Measurements from ENCODE around the gene TICRR.
A peak's percentile ranks its signal among the peaks of the same experiment; 100 is the strongest.

The TICRR gene

GRCh38 chr15:89628806-89629715 lies 53.8 kb downstream of the TICRR start:
- DNase-seq, result no peak

- no peak for DNase-seq
Observed at GRCh38 chr15:89629829-89630228, 54.6 kb downstream of the TICRR start.

DNA sequence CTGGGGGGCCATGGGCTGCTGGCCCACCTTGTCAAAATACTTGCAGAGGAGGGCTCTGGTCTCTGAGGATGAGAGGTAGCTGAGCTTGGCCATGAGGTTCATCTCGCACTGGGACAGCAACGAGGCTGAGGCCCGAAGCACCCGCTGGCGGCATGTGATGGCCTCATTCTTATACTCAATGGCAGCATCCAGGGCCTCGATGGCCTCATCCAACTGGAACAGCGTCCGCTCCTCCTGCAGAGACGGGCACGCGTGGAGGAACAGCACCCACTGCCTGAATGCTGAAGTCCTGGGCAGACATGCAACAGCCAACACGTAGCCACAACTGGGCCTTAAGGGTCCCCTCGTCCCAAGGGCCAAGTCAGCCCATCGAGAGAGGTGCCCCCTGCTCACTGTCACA lies 55.0 kb downstream of the TICRR start:
- no peak for DNase-seq

- DNase-seq, result no peak
Observed at GRCh38 chr15:89630974-89631901, 56.0 kb downstream of the TICRR start.

GRCh38 chr15:89631902-89632264 lies 56.6 kb downstream of the TICRR start:
- no peak for DNase-seq

DNA sequence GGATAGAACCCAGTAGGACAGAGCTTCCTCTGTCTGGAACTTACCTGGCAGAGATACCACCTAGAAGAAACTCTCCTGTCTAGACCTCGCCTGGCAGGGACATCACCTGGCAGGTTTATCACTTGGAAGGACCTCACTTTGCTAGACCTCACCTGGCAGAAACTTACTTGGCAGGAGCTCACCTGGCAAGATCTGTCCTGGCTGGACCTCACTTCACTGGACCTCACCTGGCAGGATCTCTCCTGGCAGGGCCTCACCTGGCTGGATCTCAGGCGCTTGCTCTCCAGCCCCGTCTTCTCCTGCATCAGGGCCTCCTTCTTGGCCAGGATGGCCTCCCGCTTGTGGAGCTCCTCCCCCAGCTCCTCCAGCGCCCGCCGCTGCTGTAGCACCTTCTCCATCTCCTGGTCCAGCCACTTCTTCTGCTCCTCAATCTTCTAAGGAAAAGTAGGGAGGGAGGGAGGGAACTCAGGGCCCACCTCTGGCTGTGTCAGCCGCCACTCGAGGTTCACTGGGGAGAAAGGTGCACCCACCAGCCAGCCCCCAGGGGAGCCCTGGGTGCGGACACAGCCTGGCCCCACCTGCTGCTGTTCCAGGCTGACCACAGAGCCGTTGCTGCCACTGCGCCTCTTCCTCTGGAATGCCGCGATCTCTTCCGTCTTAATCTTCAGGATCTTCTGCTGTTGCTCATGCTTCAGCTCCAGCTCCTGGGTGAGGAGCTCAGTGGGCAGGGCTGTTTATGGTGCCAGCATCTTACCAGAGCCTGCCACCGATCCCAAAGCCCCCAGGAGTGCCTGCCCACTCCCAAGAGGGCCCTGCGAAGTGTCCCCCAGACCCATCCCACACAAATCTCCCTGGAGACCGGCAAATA lies 57.5 kb downstream of the TICRR start:
- no peak for DNase-seq

GRCh38 chr15:89633585-89633984 lies 58.3 kb downstream of the TICRR start:
- DNase-seq, result no peak

GRCh38 chr15:89640245-89640644 lies 65.0 kb downstream of the TICRR start:
- DNase-seq, result no peak

- no peak for DNase-seq
Observed at GRCh38 chr15:89641053-89641452, 65.8 kb downstream of the TICRR start.

- no peak for DNase-seq
Observed at GRCh38 chr15:89642106-89642505, 66.8 kb downstream of the TICRR start.

GRCh38 chr15:89645680-89646079 lies 70.4 kb downstream of the TICRR start:
- no peak for DNase-seq

DNA sequence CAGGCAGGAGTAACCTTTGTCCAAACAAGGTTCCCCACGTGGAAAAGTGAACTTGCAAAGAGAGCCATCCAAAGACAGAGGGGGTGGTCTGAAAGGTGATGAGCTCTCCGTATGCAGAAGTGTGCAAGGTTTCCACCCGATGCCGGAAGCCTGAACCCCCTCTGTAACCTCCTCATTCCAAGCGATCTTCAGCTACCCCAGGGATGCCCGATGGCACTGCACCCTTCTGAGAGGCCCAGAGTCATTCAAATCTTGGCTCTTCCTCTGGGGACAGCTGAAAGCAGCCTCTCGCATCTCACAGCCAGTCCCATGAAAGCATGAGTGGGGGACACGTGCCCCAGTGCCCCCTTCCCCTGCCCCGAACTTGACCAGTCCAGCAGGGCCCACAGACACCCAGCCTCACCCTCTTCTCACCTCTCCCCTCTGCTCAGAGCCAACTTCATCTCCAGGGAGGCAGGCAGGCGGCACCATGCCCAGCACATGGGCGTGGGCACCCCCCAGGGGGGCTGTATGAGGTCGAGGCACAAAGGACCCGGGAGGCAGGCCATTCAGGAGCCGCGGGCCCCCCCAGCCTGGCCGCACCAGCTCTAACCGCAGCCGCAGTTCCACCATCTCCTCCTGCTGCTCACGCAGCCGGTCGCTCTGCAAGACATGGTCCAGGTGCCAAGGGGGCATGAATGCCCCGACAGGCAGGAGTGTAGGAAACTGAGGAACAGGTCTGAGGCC lies 71.3 kb downstream of the TICRR start:
- DNase-seq, result no peak

GRCh38 chr15:89647191-89647851 lies 72.1 kb downstream of the TICRR start:
- peak; percentile 23 for DNase-seq

DNA sequence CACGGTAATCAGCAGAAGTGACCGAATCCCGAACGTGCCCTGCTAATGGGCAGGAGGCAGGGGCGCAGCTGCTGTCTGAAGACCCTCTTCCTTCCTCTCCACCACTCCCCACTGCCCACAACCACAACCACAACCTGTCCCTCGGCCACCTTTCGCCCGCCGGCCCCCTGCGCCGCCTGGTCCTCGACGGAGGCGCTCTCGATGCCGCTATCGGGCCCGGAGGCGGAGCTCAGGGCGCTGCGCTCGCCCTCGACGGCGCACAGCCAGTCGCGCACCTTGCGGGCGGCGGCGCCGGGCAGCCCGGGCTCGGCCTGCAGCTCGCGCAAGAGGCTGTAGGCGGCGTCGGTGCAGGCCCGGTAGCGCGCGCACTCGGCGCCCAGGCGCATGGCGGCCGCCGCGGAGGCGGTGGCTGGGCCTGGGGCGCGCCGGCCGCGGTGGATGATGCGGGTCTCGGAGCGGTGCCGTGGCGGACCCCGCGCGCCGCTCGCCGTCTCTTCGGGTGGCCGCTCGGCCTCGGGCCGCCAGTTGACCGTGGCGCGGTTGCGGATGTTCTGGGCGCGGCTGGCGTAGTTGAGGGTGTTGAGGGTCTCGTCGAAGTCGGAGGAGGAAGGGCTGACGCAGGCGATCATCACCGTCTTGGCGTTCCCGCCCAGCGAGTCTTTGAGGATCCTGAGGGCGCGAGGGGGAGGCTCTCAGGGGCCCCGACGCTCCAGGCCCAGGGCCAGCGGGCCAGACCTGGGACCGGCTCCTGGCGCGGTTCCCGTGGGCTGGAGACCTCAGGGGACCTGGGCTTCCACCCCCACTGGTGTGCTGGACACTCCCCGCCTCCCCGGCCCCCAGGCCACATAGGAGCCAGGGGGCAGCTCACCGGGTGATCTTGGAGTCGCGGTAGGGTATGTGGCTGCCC lies 73.1 kb downstream of the TICRR start:
- no peak for DNase-seq

DNA sequence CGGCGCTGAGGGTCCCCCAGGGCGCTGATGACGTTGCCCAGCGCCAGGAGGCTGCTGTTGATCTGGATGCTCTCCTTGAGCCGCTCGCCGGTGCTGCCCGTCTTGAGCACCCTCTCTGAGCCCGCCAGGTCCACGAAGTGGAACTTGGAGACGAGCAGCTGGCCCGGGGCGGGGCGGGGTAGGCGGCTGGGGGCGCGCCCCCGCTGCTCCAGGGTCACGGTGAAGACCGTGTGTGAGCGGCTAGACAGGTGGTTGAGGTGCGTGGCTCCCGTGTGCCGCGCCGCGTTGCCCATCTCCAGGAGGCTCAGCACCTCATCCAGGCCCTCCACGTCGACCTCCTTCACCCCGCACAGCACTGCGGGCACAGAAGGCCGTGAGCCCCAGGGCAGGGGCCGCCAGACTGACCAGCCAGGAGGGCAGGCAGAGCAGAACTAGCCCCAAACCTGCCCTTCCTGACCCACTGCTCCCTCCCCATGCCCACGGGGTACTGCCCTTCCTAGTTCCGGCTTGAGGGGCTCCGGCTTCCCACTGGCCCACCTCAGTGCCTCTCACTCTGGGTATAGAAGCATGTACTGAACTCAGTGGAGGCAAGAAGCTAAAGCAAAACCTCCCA lies 73.8 kb downstream of the TICRR start:
- DNase-seq, result no peak

DNA sequence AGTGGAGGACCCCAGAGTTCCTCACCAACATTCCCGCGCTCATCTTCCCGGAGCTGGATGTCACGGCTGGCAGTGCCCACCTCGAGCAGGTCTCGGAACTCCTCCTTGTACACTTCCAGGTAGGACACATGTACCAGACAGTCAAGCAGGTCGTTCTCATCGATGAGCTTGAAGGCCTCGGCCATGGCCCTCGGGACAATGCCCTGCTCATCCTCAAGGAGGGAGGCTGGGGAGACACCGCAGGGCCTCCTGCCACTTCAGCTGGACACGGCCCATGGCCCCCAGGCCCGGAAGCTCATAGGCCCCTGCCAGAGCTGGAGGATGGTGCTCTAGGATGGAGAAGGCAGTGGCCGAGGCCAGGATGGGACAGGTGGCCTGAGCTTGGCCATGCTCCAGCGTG lies 74.4 kb downstream of the TICRR start:
- no peak for DNase-seq

GRCh38 chr15:89652131-89652530 lies 76.9 kb downstream of the TICRR start:
- DNase-seq, result no peak

DNA sequence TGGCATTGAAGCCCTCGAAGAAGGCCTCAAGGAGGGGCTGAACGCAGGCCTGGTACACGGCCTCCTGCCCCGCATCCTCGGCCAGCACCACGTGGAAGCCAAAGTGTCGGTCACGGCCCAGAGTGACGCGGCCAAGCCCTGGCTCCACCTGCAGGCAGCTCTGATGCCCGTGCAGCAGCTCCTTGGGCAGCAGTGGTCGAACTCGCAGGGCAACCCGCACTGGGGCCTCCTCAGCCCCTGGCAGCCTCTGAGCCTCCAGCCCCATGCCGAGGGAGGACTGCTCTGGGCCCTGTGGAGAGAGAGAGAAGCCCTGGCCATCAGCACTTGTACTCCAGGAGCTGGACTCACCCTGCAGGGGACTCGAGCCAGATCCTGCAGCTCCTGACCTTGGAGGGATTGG lies 77.4 kb downstream of the TICRR start:
- no peak for DNase-seq

GRCh38 chr15:89653578-89653977 lies 78.3 kb downstream of the TICRR start:
- DNase-seq, result no peak

DNA sequence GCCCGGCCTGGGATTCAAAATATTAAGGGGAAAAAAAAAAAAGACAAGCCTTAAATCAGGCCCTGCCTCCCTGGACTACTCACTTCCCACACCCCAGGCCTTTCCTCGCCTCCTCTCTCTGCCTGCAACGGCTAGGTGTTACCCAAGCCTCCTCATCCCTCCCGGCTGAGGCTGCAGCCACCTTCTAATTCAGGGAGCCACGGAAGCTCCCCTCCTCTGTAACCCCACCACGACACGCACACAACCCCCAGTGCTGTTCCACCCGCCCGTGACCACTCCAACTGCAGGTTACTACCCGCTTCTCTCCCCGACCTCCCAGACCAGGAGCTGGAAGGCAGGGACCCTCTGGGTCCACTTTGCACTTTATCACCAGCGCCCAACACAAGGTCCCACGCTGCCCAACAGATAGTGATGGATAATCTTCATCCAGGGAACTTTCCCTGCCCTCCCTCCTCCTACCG lies 79.1 kb downstream of the TICRR start:
- DNase-seq, result no peak

Data from midbrain (tissue), 1 donor.